Measurements from ENCODE around the gene AEBP1. TPM values are rescaled to one million over a fixed set of nuclear protein-coding genes. Genes with fewer than 3 reads are reported as not detected.
A peak's percentile ranks its signal among the peaks of the same experiment; 100 is the strongest.
"Not testable (repeated sequence)": the region's sequence is repeated elsewhere in the genome, so short reads cannot be mapped to it uniquely, and the experiment has no call there.

AEBP1 gene
- total RNA-seq, 2 experiments from 2014 or later = 32.6 to 38.3 TPM

DNA sequence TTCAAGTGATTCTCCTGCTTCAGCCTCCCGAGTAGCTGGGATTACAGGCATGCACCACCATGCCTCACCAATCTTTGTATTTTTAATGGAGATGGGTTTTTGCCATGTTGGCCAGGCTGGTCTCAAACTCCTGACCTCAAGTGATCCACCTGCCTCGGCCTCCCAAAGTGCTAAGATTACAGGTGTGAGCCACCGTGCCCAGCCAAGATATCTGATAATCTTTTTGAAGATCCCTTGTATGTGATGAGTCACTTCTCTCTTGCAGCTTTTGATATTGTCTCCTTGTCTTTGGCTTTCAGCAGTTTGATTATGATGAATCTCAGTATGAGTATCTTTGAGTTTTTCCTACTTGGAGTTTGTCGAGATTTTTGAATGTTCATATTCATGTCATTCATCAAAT lies 22.4 kb downstream of the AEBP1 start:
- H3K27me3 Mint-ChIP-seq, H3K4me3 Mint-ChIP-seq, H3K9me3 Mint-ChIP-seq, H3K27ac Mint-ChIP-seq, DNase-seq: not testable (repeated sequence)
- H3K36me3 Mint-ChIP-seq = peaks cover 13% of the 10 kb centered on the region
- H3K4me1 Mint-ChIP-seq = peaks cover 15% of the 10 kb centered on the region

DNA sequence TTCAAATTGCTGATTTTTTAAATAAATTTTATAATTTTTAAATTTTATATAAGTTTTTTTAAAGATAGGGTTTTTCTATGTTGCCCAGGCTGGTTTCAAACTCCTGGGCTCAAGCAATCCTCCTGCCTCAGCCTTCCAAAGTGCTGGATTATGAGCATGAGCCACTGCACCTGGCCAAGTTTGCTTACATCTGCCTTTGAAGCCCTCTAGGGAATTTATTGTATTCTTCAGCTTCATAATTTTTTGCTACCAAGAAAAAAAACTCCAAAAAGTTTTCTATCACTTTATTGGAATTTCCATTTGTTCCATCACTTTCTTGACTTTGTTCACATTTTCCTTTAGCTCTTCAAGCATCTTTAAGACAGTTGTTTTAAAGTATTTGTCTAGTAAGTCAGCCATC lies 23.0 kb downstream of the AEBP1 start:
- Mint-ChIP-seq H3K36me3 (peaks cover 9% of the 10 kb centered on the region), H3K9me3 (peaks cover 7% of the 10 kb centered on the region), H3K4me1 (peaks cover 9% of the 10 kb centered on the region), H3K27ac (no peak overlapping the region), H3K27me3 (no peaks in the 10 kb centered on the region), H3K4me3 (no peak overlapping the region)
- DNase-seq = no peak

- no peak for DNase-seq
- Mint-ChIP-seq H3K27ac (no peak overlapping the region), H3K9me3 (peaks cover 7% of the 10 kb centered on the region), H3K4me1 (peaks cover 3% of the 10 kb centered on the region), H3K27me3 (no peaks in the 10 kb centered on the region), H3K36me3 (peaks cover 4% of the 10 kb centered on the region), H3K4me3 (no peak overlapping the region)
Observed at GRCh38 chr7:44128721-44129582, 24.8 kb downstream of the AEBP1 start.

GRCh38 chr7:44131173-44132029 lies 27.3 kb downstream of the AEBP1 start:
- H3K4me3 Mint-ChIP-seq = no peak overlapping the region
- peaks cover 4% of the 10 kb centered on the region for H3K36me3 Mint-ChIP-seq
- H3K27ac Mint-ChIP-seq = no peak overlapping the region
- DNase-seq = no peak
- H3K9me3 Mint-ChIP-seq = peaks cover 7% of the 10 kb centered on the region
- H3K4me1 Mint-ChIP-seq = no peaks in the 10 kb centered on the region
- H3K27me3 Mint-ChIP-seq = no peaks in the 10 kb centered on the region

DNA sequence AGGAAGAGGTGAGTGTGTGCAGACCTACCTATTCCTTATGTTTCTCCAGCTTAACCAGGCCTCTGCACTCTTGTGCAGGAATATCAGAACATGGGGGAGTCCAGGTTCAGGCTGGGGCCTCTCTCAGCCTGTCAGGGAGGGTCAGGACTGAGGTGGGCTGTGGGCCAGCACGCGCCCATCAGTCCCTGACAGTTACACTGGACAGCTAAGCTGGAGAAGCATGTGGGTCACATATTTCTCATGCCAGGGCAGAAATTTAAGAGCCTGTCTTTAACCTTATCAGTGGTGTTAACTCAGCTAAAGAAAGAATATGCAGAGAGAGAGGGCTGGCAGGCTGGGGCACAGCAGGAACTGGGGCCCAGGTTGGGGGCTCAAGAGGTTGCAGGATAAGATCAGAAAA lies 27.9 kb downstream of the AEBP1 start:
- Mint-ChIP-seq H3K4me3 (no peak overlapping the region), H3K27ac (no peak overlapping the region), H3K9me3 (peaks cover 7% of the 10 kb centered on the region), H3K27me3 (no peaks in the 10 kb centered on the region), H3K36me3 (peaks cover 4% of the 10 kb centered on the region), H3K4me1 (no peaks in the 10 kb centered on the region)
- no peak for DNase-seq

DNA sequence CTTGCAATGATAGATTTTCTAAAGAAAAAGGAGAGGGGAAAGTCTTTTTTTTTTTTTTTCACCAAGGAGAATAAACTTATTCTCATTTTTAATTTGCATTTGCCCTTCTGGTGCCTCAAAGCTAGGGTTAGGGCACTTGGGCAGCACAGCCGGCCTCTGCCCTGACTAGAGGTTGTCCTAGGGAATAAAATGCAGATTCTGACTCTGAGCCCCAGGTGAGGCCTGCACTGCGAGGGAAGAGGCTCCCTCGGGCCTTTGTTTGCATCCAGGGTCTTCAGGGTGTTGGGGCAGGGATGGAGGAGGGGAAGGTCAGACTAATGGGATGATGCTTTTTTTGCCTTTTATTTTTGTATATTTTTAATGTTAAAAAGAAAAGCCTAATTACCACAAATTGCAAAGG lies 29.1 kb downstream of the AEBP1 start:
- H3K4me1 Mint-ChIP-seq = no peaks in the 10 kb centered on the region
- H3K27ac Mint-ChIP-seq = peak overlapping the region; percentile 22
- no peak overlapping the region for H3K4me3 Mint-ChIP-seq
- H3K27me3 Mint-ChIP-seq = no peaks in the 10 kb centered on the region
- H3K9me3 Mint-ChIP-seq = no peaks in the 10 kb centered on the region
- H3K36me3 Mint-ChIP-seq = no peaks in the 10 kb centered on the region
- no peak for DNase-seq

DNA sequence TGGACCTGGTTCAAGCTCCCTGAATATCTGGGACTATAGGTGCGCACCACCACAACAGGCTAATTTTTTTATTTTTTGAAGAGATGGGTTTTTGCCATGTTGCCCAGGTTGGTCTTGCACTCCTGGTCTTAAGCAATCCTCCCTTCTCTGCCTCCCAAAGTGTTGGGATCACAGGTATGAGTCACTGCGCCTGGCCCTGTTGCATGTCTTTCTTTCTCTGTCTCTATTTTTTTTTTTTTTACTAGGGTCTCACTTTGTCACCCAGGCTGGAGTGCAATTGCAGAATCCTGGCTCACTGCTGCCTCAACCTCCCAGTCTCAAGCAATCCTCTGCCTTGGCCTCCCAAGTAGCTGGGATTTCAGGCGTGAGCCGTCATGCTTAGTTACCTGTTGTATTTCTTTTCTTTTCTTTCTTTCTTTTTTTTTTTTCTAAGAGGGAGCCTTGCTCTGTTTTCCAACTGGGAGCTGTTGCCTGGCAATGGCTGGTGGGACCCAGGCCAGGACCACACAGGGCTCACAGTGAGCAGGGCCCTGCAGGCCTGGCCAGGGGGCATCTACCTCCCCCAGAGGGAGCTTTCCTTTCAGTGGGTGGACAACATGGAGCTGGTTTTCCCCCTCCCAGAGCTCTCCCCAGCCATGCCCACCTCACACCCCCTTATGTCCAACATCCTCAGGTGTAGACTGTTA lies 30.9 kb downstream of the AEBP1 start:
- H3K4me1 Mint-ChIP-seq = no peaks in the 10 kb centered on the region
- no peaks in the 10 kb centered on the region for H3K9me3 Mint-ChIP-seq
- H3K27ac Mint-ChIP-seq = no peak overlapping the region
- H3K27me3 Mint-ChIP-seq = no peaks in the 10 kb centered on the region
- no peaks in the 10 kb centered on the region for H3K36me3 Mint-ChIP-seq
- DNase-seq = no peak
- no peak overlapping the region for H3K4me3 Mint-ChIP-seq

DNA sequence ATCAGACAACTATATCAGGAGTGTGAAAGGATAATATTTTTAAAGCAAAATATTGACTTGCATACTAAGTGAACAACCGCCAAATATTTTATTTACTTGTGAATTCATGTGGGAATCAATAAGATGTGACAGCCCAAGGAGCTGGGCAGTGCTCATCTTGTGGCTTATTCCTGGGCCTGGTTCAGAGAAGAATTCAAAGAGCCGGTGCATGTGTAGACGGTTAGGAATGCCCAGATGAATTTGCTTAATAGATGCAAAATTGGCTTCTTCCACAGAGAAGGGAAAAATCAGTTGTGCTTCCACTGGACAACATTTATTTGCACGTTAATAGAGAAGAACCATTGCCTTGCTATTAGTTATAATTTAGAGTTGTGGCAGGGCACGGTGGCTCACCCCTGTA lies 32.6 kb downstream of the AEBP1 start:
- no peak for DNase-seq
- no peaks in the 10 kb centered on the region for H3K4me1 Mint-ChIP-seq
- no peaks in the 10 kb centered on the region for H3K36me3 Mint-ChIP-seq
- no peak overlapping the region for H3K4me3 Mint-ChIP-seq
- H3K9me3 Mint-ChIP-seq = no peaks in the 10 kb centered on the region
- H3K27me3 Mint-ChIP-seq = no peaks in the 10 kb centered on the region
- no peak overlapping the region for H3K27ac Mint-ChIP-seq

GRCh38 chr7:44138698-44139097 lies 34.6 kb downstream of the AEBP1 start:
- DNase-seq = no peak
- H3K4me1 Mint-ChIP-seq = no peaks in the 10 kb centered on the region
- no peak overlapping the region for H3K27ac Mint-ChIP-seq
- H3K9me3 Mint-ChIP-seq = no peaks in the 10 kb centered on the region
- no peaks in the 10 kb centered on the region for H3K27me3 Mint-ChIP-seq
- H3K36me3 Mint-ChIP-seq = no peaks in the 10 kb centered on the region
- no peak overlapping the region for H3K4me3 Mint-ChIP-seq

DNA sequence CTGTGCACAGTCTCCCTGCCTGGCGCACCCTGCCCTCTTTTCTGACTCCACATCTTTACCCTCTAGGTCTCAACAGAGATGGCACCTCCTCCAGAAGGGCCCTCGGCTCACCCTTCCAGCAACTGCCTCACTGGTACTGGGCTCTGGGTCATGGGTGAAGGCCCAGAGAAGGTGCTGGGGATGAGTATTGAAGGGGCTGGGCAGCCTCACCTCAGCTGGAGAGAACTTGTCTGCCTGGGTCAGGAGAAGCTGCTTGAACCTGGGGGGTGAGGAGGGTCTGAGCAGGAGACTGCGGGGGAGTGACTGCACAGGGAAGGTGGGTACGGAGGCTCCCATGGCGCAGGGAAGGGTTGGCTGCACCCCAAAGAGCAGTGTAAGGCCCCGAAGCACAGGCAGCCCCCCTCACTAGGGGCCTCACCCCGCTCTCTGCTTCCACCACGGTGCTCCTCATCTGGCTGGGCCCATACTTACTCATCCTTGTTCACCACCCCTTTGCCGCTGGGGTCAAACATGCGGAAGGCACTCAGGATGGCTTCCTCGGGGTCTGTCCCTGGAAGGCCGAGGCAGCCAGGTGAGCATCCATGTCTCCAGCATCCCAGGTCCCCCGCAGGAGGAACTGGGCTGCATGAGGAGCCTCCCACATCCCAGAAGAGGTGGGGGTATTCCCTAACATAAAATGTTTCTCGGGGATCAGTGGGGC lies 35.3 kb downstream of the AEBP1 start:
- DNase-seq = no peak
- no peaks in the 10 kb centered on the region for H3K9me3 Mint-ChIP-seq
- no peaks in the 10 kb centered on the region for H3K4me1 Mint-ChIP-seq
- H3K27me3 Mint-ChIP-seq = no peaks in the 10 kb centered on the region
- no peaks in the 10 kb centered on the region for H3K36me3 Mint-ChIP-seq
- no peak overlapping the region for H3K27ac Mint-ChIP-seq
- no peak overlapping the region for H3K4me3 Mint-ChIP-seq

DNA sequence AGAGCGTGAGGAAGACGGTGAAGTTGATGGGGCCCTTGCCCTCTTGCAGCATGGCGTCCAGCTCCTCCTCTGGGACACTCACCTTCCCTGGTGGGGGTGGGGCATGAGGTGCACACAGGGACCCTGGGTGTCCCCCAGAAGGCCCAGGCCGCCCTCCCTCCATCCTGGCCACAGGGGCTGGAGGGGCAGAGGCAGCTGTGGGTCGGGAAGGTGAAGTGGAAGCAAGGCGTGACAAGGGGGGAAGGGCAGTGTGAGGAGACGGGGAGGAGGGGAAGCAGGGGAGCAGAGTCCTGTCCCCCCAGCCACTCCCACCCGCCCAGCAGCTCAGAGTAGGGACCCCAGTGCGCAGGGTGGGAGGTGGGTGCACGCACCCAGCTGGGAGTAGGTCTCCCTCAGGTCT lies 36.2 kb downstream of the AEBP1 start:
- DNase-seq = no peak
- H3K27ac Mint-ChIP-seq = no peak overlapping the region
- no peaks in the 10 kb centered on the region for H3K36me3 Mint-ChIP-seq
- H3K4me1 Mint-ChIP-seq = peaks cover 3% of the 10 kb centered on the region
- H3K9me3 Mint-ChIP-seq = no peaks in the 10 kb centered on the region
- peaks cover 3% of the 10 kb centered on the region for H3K27me3 Mint-ChIP-seq
- no peak overlapping the region for H3K4me3 Mint-ChIP-seq

GRCh38 chr7:44141221-44141850 lies 37.2 kb downstream of the AEBP1 start, which contains the start of gene MYL7:
TSS of gene MYL7 (minus strand) at chr7:44141332. CDS start at chr7:44141305, 27 bp downstream.
- H3K36me3 Mint-ChIP-seq = no peaks in the 10 kb centered on the region
- DNase-seq = no peak
- H3K27me3 Mint-ChIP-seq = peaks cover 3% of the 10 kb centered on the region
- no peak within 1 kb of the TSS for H3K4me3 Mint-ChIP-seq
- H3K4me1 Mint-ChIP-seq = peaks cover 7% of the 10 kb centered on the region
- H3K9me3 Mint-ChIP-seq = no peaks in the 10 kb centered on the region
- H3K27ac Mint-ChIP-seq = no peak within 1 kb of the TSS

DNA sequence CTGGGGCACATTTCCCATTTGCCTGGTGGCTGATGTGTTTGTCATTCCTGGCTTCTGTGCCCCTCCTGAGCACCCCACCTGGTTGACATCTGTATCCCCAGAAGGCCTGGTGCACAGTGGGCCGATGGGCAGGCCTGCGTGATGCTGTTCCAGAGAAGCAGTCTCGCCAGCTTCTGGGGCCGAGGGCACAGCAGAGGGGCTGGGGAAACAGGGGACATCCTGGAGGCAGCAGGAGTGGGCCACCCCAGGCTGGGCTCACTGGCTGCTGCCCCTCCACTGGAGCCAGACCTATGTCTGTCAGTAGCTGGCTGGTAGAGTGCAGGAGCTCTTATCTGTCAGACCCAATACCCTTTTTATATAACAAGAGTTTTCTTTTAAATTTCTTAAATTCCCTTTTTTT lies 37.9 kb downstream of the AEBP1 start:
- Mint-ChIP-seq H3K27ac (no peak overlapping the region), H3K36me3 (no peaks in the 10 kb centered on the region), H3K27me3 (peaks cover 3% of the 10 kb centered on the region), H3K9me3 (no peaks in the 10 kb centered on the region), H3K4me3 (no peak overlapping the region), H3K4me1 (peaks cover 9% of the 10 kb centered on the region)
- DNase-seq = no peak

DNA sequence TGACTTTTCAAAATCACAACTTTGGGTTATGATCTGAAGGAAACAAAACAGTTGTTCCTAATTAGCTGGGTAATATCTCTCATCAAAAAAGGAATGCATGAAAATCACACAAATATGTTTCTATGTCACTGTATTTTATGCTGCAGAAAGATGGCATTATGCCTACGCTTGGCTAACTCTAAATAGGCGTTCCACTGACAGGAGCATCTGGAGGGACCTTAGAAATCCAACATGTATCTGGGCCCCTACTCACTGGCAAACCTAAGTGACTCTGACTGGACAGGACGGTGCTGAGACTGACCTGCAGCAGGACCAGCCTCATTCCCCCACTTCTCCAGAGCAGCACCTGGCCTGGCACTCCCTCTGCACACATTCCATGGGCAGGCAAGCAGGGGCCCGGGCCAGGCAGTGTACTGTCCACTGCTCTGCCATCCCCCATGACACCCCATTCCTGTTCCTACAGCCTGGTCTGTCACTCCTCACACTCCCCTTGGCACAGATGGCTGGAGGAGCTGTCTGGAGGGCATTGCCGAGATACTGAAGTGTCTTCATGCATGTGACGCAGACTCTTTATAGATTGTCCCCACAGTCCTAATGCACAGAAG lies 39.6 kb downstream of the AEBP1 start:
- Mint-ChIP-seq H3K9me3 (no peaks in the 10 kb centered on the region), H3K4me1 (peaks cover 9% of the 10 kb centered on the region)
- DNase-seq = no peak

More for the DNA sequence above, 39.6 kb downstream of the AEBP1 start:
- Mint-ChIP-seq H3K4me3 (no peak overlapping the region), H3K27ac (no peak overlapping the region), H3K27me3 (peaks cover 3% of the 10 kb centered on the region), H3K36me3 (no peaks in the 10 kb centered on the region)

Data from activated naive CD8-positive, alpha-beta T cell treated with anti-CD3 and anti-CD28 coated beads for 36 hours (primary cell).